H54 (cell line): ENCODE measurements around the gene BAIAP2L1.

Experiments
- DNase-seq: peaks from one replicate; pipeline ENCODE4 v3.0.0; 2011; ENCODE audit warnings: low spot score, mixed read lengths; ENCODE audit not compliant: insufficient read length
- FAIRE-seq: peaks from 3 replicates; lab custom pipeline; 2011; peaks lifted over from hg19 to GRCh38; lab: Jason Lieb, UNC
- POLR2A ChIP-seq: IDR thresholded peaks from 2 replicates; pipeline ENCODE4 v1.6.1; 2011; ENCODE audit warnings: low read depth, mild to moderate bottlenecking, low read length

The BAIAP2L1 gene

DNA sequence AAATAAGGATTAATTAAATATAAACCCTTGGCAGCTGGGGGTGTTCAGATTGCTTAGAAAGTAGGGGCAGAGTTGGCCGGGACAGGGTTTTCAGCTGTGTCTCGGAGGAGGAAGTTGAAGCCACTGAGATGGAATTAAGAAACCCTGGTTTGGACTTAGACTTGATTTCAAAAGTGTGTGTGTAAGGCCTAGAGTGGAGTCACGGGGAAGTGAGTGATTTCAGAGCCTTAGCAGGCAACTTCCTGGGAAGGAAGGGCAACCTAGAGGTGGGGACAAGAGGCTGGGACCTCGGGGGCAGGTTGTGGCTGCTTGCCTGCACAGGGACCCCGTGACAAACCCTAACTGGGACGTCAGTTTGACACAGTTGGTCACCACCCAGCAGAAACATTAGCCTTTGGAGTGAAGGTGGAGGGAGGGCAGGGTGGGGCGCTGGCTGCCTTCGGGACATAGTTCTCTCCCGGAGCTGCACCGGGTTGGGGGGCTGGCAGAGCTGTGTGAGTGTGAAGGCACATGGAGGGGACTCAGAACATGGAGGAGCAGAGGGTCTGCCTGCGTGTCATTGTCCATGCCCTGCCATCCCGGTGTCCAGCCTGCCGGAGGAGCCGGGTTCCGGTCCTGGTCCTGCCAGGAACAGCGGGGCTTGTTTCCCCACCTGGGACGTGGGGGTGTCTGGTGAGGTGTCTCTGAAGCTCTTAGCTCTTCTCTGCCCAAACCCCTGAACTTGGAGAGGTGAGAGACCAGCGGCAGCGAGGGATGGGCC is 117.6 kb downstream of the BAIAP2L1 start:
- no peak for FAIRE-seq
- TF ChIP-seq POLR2A = no peak
- DNase-seq = no peak

DNA sequence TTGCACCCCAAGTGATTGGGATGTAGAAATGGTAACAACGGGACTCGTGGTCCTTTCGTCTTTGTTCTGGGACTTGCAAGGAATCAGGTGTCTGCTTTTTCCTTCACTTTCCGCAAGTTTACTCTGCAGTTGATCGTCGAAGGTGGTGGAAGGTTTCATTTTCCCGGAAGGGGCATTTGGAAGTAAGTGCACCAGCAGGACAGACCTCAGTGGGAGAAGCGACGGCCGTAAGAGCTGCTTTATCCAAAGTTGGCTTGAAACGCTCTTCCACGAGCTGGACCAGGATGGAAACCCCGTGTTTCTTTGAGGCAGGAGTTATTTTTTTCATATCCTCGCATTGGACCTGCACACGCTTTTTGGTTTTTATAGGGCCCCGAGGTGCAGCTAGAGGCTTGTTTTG is 118.2 kb downstream of the BAIAP2L1 start:
- DNase-seq (no peak), FAIRE-seq (no peak)
- TF ChIP-seq POLR2A = no peak

DNA sequence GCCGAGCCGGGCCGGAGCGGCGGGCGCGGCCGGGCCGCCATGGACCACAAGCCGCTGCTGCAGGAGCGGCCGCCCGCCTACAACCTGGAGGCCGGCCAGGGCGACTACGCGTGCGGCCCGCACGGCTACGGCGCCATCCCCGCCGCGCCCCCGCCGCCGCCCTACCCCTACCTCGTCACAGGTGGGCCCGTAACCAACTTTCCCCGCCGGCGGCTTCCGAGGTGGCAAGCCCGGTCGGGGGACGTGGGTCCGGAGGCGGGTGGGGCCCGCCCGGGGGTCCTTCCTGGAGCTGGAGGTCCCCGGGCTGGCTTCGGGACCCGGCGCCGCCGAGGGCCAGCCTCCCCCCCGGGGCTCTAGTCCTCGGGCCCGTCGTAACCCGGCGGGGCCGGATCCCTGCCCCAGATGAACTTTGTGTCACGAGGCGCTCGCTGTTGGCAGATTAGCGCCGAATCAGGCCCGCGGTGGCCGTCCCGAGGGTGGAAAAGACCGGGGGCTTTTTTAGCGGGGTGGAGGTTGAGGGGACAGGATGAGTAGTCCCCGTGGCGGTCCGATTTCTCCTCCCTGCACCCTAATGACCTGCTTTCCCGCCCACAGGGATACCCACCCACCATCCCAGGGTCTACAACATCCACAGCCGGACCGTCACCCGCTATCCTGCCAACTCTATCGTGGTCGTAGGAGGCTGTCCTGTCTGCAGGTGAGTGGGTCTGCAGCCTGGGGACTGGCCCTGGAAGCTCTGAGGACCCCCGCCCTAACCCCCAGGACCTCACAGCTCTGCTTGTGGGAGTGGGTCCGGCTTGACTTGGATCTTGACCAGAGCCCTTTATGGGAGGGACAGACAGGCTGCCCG is 118.9 kb downstream of the BAIAP2L1 start:
- peak; percentile 46; the same call in 1 of the 2 replicates for TF ChIP-seq POLR2A
- no peak for FAIRE-seq

GRCh38 chr7:98280791-98281756 is 119.8 kb downstream of the BAIAP2L1 start, which contains the start of gene BRI3:
Gene BRI3 (plus strand): TSS chr7:98281686. CDS start chr7:98281796, 110 bp downstream.
- DNase-seq = peak; percentile 86
- TF ChIP-seq POLR2A = peak; percentile 76
- no peak for FAIRE-seq

More for the DNA sequence above, 118.9 kb downstream of the BAIAP2L1 start:
- DNase-seq = no peak

- DNase-seq = no peak
- TF ChIP-seq POLR2A = no peak
- no peak for FAIRE-seq
Measured at GRCh38 chr7:98280296-98280695, 120.6 kb downstream of the BAIAP2L1 start.

- TF ChIP-seq POLR2A = no peak
- DNase-seq (no peak), FAIRE-seq (no peak)
Measured at GRCh38 chr7:98278936-98279335, 122.0 kb downstream of the BAIAP2L1 start.

GRCh38 chr7:98278408-98278807 is 122.5 kb downstream of the BAIAP2L1 start:
- FAIRE-seq (no peak), DNase-seq (no peak)
- no peak for TF ChIP-seq POLR2A

GRCh38 chr7:98276241-98276761 is 124.6 kb downstream of the BAIAP2L1 start:
- DNase-seq = no peak
- FAIRE-seq = no peak

GRCh38 chr7:98267303-98267702 is 133.6 kb downstream of the BAIAP2L1 start:
- TF ChIP-seq POLR2A = no peak
- FAIRE-seq (no peak), DNase-seq (no peak)

More at GRCh38 chr7:98276241-98276761, 124.6 kb downstream of the BAIAP2L1 start:
- TF ChIP-seq POLR2A = no peak

DNA sequence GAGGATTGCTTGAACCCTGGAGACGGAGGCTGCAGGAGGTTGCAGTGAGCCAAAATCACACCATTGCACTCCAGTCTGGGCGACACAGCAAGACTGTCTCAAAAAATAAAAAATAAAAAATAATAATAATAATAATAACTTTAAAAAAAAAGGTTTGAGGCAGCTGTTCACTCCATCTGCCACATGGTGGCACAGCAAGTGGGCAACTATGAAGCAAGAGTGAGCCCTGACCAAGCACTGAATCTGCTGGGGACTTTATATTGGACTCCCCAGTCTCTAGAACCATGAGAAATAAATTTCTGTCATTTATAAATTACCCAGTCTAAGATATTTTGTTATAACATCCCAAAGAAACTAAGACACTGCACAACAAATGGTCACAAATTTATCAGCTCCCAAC is 134.1 kb downstream of the BAIAP2L1 start:
- DNase-seq (no peak), FAIRE-seq (no peak)
- TF ChIP-seq POLR2A = no peak

DNA sequence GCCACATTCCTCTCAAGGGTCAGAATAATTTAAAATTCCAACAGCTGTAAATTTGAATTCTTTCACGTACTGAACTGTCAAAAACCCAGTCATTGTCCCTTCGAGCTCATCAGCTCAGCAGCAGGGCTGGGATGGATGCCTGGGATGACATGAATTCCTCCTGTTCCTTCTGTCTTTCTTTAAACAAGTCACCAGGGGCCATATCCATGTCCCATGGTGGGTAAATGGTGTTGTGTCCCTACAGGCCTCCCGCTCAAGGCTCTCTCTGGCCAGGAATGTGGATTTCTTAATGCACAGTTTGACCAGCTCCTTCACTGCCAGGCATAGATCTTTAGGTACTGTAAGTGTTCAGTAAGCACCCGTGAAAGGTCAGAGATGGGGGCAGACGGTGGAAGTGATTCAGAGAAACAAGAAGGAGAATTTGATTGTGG is 135.0 kb downstream of the BAIAP2L1 start:
- no peak for FAIRE-seq
- no peak for DNase-seq
- TF ChIP-seq POLR2A = no peak

GRCh38 chr7:98257701-98258100 is 143.2 kb downstream of the BAIAP2L1 start:
- no peak for TF ChIP-seq POLR2A
- DNase-seq (no peak), FAIRE-seq (no peak)

DNA sequence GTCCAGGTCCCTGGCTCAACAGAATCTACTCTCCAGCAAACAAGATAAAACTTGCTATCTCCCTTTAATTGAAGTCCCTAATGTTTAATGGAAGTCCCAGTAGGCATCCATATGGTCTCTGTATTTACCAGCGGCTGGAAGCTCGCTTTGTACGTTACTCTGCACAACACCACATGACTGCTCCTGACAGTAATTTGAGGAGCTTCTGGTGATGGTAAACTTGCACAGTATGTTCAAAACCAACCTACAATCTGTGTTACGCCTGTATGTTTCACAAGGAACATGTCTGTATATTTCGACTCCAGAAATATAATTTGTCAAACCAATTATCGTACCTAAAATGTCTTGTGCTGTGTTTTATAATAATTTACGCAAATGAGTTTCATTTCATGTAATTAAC is 144.5 kb downstream of the BAIAP2L1 start:
- no peak for TF ChIP-seq POLR2A
- FAIRE-seq (no peak), DNase-seq (no peak)
